ENCODE measurements around the gene SMARCC2.

DNA sequence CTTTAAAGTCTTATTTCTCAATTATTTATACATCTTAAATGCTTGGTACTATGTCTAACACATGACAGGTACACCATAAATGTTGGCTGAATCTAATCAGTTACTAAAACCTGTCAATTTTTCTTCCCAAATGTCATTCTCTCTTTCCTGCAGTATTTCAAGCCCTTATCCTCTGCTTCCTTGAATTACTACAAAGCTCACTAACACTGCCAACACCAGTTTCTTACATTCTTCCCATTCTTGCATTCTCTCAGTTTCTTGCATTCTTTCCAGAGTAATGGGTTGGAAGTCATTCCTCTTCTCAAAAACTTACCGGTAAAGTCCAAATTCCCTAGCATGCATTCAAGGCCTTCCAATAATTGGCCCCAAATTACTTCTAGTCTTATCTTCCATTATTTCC, 9.6 kb upstream of the SMARCC2 start:
- no peak for TF ChIP-seq CTCF (IDR thresholded peaks at IDR 0.05; ENCODE audit: low read depth, low read length)
- TF ChIP-seq EZH2phosphoT487 (IDR thresholded peaks at IDR 0.05; ENCODE audit: low read depth): no peak
